HG02970 (cell line): ENCODE results near the gene ELAVL1.

Experiments
- ATAC-seq: cut with Tn5 transposase; IDR thresholded peaks from one replicate; pipeline ENCODE4 v1.9.1; 2021; ENCODE audit warnings: mild to moderate bottlenecking, moderate library complexity, moderate number of reproducible peaks; ENCODE audit not compliant: unreplicated experiment, low FRiP score

Gene ELAVL1

DNA sequence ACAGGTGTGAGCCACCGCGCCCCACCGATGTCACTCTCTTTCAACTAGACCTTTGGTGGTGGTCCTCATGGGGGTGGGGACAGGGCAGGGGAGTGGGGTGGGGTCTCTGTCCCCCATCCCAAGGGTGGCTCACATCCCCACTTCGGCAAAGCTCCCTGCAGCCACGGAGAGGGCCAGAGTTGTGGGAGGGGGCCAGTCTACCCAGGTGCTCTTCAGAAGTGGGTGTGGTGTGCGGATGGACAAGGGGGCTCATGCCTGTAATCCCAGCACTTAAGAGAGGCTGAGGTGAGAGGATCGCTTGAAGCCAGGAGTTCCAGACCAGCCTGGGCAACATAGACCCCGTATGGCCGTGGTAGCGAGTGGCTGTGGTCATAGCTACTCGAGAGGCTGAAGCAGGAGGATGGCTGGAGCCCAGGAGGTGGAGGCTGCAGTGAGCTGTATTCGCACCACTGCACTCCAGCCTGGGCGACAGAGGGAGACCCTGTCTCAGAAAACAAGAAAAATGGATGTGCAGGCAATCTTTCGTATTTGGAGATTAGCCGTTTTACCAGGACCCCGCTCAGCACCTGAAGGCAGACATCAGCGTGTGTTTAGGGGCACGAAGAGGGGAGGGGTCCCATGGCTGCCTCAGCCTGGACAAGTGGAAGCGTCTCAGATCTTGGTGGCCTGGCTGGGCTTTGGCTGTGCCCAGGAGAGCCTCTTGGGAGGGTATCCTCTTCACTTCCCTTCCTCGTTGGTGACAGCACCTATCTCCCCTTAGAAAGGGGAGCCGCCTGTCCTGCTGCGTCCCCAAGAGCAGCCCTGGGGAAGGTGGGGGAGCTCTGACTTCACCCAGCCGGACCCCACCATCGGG lies 90.0 kb downstream of the ELAVL1 start:
- ATAC-seq, result no peak

DNA sequence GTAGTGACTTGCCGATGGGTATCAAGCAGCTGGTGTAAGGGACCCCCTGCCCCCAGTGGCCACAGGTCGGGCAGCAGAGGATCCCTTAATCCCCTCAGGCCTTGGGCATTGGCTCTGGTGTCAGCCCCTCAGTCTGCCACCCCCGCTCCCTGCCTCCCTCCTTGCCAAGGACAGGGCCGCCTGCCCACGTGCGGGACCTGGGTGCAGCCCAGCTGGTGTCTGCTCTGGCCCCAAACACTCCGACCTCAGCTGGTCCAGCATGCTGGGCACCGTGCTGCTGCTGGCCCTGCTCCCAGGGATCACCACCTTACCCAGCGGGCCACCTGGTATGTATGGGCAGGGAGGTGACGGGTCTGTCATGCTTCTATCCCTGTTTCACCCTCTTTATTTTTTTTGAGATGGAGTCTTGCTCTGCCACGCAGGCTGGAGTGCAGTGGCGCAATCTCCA lies 90.8 kb downstream of the ELAVL1 start, which contains the start of gene TGFBR3L:
Gene TGFBR3L (plus strand): TSS at position 233 of the 448 bp plus-strand sequence.
- ATAC-seq, result no peak

DNA sequence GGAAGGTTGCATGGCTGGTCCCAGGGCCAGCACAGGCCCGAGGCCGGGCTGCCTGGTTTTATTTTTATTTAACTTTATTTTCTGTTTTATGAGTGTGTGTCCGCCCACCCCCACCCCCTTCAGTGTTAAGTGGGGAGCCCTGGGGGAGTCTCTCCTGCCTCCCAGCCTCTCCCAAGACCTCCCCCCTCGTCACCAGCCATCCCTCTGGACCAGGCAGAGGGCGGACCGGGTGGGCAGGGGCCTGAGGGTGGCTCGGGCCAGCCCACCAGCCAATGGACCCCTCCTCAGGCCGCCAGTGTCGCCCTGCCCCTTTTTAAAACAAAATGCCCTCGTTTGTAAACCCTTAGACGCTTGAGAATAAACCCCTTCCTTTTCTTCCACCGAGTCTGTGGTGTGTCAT lies 91.3 kb downstream of the ELAVL1 start:
- ATAC-seq, result no peak

DNA sequence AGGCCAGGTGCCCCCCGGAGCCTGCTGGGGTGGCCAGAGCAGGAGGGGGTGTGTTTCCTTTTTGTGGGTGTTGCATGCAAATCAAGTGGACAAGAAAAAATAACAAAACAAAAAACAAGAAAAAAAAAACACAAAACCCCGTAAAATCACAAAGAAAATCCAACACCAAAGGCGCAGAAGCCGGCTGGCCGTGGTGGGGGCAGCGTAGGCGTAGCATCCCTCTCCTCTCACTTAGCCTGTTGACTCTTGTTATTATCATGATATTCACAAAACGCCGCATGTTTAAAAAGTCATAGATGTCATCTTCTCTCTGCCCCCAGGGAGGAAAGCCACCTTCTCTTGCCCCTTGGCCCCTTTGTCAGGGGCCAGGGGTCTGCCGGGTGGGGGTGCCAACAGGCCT lies 91.8 kb downstream of the ELAVL1 start:
- no peak for ATAC-seq

DNA sequence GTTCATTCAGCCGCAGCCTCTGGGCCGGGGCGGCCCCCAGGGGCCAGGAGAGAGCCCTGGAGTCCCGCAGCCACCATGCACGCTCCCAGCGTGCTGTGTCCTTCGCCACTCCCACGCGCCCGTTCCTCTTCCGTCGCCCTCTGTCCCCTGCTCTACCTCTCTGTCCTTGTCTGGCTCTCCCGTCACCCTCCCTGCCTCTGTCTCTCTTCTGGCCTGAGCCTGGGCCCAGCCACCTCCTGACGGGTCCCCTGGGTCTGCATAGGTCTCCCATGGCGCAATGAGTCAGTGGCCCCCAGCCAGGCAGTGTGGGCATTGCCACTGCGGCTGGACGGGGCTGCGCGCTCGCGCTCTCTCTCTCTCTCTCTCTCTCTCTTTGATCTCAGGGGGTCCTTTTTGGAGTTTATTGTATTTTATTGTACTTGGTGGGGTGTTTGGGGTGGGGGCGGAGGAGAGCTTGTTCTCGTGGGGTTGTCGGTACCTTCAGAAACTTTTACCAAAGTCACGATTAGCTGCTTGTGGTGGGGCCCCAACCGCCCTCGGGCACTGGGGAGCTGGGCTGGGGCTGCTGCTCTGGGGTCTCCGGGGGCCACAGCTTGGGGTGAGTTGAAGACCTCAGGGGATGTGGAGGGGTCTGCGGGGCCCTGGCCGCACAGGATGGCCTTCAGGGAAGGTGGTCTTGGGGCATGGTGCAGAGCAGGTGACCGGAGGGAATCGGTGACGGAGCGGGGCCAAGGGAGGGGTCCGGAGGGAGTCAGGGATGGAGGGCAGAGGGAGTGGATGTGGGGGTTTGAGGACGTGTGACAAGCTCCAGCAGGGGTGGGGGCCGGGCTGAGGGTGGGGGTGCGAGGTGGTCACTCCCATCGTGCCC lies 92.5 kb downstream of the ELAVL1 start:
- no peak for ATAC-seq

DNA sequence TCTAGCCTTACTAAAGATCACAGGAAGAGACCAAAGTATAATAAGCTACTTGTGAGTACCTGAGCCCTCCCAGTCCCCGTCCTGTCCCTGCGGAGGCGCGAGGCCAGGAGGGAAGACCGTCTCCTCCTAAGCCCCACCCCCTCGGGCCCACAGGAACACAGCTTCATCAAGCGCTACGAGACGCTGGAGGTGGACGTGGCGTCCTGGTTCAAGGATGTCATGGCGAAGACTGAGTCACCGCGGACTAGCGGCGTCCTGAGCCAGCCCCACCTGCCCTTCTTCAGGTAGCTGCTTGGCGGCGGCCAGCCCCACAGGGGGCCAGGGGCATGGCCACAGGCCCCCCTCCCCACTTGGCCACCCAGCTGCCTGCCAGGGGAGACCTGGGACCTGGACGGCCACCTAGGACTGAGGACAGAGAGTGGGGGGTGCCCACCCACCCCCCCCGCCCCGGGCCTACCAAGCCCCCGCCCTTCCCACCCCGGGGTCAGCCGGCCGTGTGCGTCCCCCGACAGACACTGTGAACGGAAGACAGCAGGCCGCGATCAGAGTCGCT lies 93.2 kb downstream of the ELAVL1 start:
- ATAC-seq, result no peak

DNA sequence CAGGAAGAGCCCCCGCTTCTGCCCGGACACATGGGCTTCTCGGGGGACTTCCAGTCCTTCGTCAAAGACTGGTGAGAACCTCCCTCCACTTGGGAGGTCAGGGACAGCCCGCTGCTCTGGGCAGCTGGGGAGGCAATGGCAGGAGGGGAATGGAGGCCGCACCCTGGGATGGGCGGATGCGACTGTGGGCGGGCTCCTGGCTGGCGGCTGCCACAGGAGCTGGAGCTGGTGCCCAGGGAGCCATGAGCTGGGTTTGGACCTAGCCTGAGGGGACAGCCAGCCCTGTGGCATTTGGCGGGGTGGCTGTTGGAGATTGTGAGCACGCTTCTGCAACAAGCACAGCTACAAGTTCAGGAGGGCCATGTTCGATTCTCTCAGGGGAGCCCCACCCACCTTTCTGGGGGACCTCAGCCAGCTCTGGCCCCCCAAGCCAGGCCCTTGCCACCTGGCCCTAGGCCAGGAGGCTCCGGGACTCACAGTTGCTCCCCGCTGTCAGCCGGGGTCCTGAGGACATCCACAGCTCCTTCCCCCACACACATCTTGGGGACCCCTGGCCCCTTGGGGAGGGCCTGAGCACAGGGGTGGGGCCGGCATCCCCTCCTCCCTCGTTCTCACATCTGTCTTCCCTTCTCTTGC lies 93.8 kb downstream of the ELAVL1 start:
- no peak for ATAC-seq

DNA sequence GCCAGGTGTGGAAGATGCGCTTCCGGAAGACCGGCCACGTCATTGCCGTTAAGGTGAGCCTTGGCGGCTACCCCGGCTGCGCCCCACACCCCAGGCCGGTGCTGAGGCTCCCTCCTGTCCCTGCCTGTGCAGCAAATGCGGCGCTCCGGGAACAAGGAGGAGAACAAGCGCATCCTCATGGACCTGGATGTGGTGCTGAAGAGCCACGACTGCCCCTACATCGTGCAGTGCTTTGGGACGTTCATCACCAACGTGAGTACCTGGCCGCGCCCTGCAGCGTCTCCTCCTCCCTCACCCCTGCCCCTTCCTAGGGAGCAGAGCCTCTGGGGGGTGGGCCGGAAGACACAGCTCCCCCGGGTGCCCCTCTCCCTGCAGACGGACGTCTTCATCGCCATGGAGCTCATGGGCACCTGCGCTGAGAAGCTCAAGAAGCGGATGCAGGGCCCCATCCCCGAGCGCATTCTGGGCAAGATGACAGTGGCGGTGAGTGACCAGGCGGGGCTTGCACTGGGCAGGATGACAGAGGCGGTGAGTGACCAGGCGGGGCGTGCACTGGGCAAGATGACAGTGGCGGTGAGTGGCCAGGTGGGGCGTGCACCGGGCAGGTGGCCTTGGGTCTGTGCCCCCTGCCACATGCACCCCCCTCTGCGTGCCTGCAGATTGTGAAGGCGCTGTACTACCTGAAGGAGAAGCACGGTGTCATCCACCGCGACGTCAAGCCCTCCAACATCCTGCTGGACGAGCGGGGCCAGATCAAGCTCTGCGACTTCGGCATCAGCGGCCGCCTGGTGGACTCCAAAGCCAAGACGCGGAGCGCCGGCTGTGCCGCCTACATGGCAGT lies 94.9 kb downstream of the ELAVL1 start:
- ATAC-seq, result no peak

DNA sequence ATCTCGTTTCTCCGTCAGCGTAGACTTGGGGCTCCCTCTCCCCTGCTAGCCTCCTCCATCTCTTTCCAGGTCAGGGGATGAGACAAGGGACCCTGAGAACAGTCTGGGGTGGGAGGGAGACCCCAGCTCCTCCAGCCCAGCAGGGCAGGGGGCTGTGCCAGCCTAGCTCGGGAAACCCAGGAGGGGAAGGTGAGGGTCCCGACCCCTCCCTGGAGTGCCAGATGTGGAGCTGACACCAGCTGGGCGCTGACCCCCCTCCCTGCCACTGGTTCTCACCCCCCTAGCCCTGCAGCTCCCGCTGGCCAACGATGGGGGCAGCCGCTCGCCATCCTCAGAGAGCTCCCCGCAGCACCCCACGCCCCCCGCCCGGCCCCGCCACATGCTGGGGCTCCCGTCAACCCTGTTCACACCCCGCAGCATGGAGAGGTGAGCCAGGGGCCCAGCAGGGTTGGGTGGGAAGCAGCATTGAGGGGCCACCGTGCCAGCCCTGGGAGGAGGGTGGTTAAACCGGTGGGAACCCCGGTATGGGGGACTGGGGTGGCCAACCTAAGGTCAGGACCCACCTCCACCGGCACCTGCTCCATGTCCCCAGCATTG lies 95.9 kb downstream of the ELAVL1 start:
- no peak for ATAC-seq

DNA sequence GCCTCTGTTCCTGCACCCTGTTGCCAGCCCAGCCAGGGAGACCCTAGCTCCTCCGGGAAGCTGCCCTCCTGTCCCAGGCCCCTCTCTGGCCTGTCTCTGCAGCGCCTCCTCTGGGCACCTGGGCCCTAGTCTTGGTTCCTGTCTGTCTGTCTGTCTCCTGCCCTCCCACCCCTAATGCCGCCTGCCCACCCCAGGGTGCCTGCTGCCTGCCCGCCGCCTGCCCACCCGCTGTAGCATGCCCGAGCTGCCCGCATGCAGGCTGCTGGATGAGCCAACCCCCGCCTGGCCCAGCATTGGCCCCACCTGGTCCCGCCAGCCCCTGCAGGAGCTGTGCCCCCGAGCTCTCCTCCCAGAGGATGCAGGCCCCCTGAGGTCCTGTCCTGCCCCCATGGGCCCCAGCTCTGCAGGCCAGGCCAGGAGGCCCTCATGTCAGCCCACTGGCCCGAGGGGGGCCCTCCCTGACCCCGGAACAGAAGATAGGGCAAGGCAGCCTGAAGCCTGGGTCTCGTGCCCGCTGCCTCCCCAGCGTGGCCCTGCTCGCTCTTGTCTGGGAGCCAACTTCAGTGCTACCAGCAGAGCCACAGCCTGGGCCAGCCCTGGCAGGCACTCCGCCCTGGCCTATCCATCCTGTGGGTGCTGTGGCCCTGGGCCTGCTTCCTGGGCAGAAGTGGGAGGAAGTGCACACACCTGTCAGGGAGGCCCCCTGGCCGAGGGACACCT lies 96.5 kb downstream of the ELAVL1 start:
- ATAC-seq, result no peak
